ENCODE data around the gene CNTNAP2. TPM values are rescaled to one million over a fixed set of nuclear protein-coding genes. Genes with fewer than 3 reads are reported as not detected.

The CNTNAP2 gene
- total RNA-seq, 1 experiment from 2014 or later = 64.5 TPM

DNA sequence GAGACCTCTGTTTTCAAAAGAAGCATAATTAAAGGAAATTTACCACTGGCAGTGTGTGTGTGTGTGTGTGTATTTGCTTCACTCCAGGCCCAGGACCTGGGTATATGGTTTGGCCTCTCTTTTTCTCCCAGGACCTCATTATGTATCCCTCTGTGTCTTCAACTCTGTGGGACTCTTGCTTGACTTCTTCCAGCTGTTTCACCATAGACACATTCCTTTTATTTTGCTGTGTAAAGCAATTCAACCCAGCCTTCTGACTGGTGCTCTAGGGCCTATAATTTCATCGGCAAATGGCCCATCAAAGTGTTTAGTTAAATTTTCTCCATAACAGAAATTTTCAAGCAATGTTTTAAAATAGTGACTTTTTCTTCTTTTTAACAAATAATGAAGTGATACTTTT, 954.3 kb downstream of the CNTNAP2 start:
- no peak for DNase-seq
- Histone ChIP-seq H2BK20ac (ENCODE audit: low read depth, low read length, poor library complexity, severe bottlenecking) (no peak overlapping the region), H3K4ac (ENCODE audit: low read depth, low read length) (no peak overlapping the region), H4K20me1 (ENCODE audit: control insufficient read depth, insufficient read depth, insufficient read length) (no peaks in the 10 kb centered on the region), H4K8ac (replicated peaks; ENCODE audit: insufficient read length, low read depth, low read length) (no peak overlapping the region), H2AFZ (ENCODE audit: low read length) (no peak overlapping the region), H3K79me1 (ENCODE audit: insufficient read depth, low read depth, low read length, poor library complexity, severe bottlenecking) (no peaks in the 10 kb centered on the region), H2BK15ac (ENCODE audit: low read depth, low read length) (no peak overlapping the region), H3K23me2 (ENCODE audit: insufficient read length, low read depth, low read length, poor library complexity, severe bottlenecking) (no peaks in the 10 kb centered on the region), H2BK120ac (ENCODE audit: low read depth, low read length, poor library complexity, severe bottlenecking) (no peak overlapping the region), H3K18ac (ENCODE audit: insufficient read length, low read depth, low read length) (no peak overlapping the region), H3K27ac (ENCODE audit: insufficient read length, low read depth, low read length) (no peak overlapping the region), H3K14ac (ENCODE audit: insufficient read depth, low read length) (no peak overlapping the region), H2BK12ac (ENCODE audit: insufficient read length, low read depth, low read length) (no peak overlapping the region), H4K91ac (ENCODE audit: insufficient read length, low read depth, low read length) (no peak overlapping the region), H3K4me1 (ENCODE audit: insufficient read depth, low read length) (no peaks in the 10 kb centered on the region), H2BK5ac (ENCODE audit: insufficient read length, low read length) (no peak overlapping the region), H3K4me2 (ENCODE audit: insufficient read depth, insufficient read length, low read length) (no peak overlapping the region), H3K79me2 (ENCODE audit: insufficient read depth, low read length) (no peaks in the 10 kb centered on the region), H3K23ac (ENCODE audit: insufficient read length, low read depth, low read length) (no peak overlapping the region), H3T11ph (ENCODE audit: low read length) (no peak overlapping the region), H2AK5ac (ENCODE audit: insufficient read length, low read length) (no peak overlapping the region), H4K5ac (ENCODE audit: insufficient read length, low read depth, low read length) (no peak overlapping the region), H3K9ac (ENCODE audit: extremely low read depth, insufficient read length, low read length) (no peak overlapping the region), H3K27me3 (ENCODE audit: insufficient read depth, low read length) (no peaks in the 10 kb centered on the region), H3K56ac (ENCODE audit: insufficient read length, low read depth, low read length) (no peak overlapping the region), H3K9me3 (ENCODE audit: control insufficient read depth, low read depth, low read length) (no peaks in the 10 kb centered on the region)
- no CpG with 5 or more reads among the region's 1 CpG for WGBS (ENCODE audit: extremely low coverage, insufficient read length, low lambda C conversion rate)
- TF ChIP-seq, protein P1, sequence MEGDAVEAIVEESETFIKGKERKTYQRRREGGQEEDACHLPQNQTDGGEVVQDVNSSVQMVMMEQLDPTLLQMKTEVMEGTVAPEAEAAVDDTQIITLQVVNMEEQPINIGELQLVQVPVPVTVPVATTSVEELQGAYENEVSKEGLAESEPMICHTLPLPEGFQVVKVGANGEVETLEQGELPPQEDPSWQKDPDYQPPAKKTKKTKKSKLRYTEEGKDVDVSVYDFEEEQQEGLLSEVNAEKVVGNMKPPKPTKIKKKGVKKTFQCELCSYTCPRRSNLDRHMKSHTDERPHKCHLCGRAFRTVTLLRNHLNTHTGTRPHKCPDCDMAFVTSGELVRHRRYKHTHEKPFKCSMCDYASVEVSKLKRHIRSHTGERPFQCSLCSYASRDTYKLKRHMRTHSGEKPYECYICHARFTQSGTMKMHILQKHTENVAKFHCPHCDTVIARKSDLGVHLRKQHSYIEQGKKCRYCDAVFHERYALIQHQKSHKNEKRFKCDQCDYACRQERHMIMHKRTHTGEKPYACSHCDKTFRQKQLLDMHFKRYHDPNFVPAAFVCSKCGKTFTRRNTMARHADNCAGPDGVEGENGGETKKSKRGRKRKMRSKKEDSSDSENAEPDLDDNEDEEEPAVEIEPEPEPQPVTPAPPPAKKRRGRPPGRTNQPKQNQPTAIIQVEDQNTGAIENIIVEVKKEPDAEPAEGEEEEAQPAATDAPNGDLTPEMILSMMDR (conservative IDR thresholded peaks at IDR 0.05) = no peak
- no peaks in the 10 kb centered on the region; the same call in 1 of the 2 replicates for H3K27me3 Mint-ChIP-seq (ENCODE audit: low read depth)
- peaks cover 0 to 4% of the 10 kb centered on the region in 2 experiments; a peak in 1 of 4 replicates for H3K4me1 Mint-ChIP-seq
- no peak overlapping the region for H3K4me3 Mint-ChIP-seq
- H3K27ac Mint-ChIP-seq = 0 out of 7 replicates have a peak overlapping the region, but pooled peaks of 1 of the 3 experiments have one; percentile 60
- H3K9me3 Mint-ChIP-seq = peaks cover 2 to 4% of the 10 kb centered on the region in 2 experiments; a peak in 2 of 5 replicates
- no peaks in the 10 kb centered on the region; a peak in 2 of 7 replicates for H3K36me3 Mint-ChIP-seq (ENCODE audit: insufficient read depth in 1 of 3, low read depth in 3 of 3)
